CD14-positive monocyte (primary cell): Measurements from ENCODE around the gene SYTL3. TPM values are rescaled to one million over a fixed set of nuclear protein-coding genes. Genes with fewer than 3 reads are reported as not detected.
A peak's percentile ranks its signal among the peaks of the same experiment; 100 is the strongest.

Source experiments
- DNase-seq, 3 donors: peaks; one replicate each; pipeline ENCODE4 v3.0.0-alpha.2; 2011 to 2022
- H2AFZ ChIP-seq: 2 replicates; pipeline ENCODE4 v1.6.0; 2012; ENCODE audit warnings: mild to moderate bottlenecking, low read depth, low read length, inconsistent platforms; ENCODE audit not compliant: insufficient read depth, poor library complexity, severe bottlenecking
- H3K27ac ChIP-seq, 2 donors: 1 replicate in 1 of 2; 2 replicates in 1 of 2; pipeline ENCODE4 v1.5.1; 2012 to 2013; ENCODE audit warnings: low read length in 2 of 2, control low read depth in 1 of 2, inconsistent platforms in 1 of 2, low read depth in 1 of 2, mild to moderate bottlenecking in 1 of 2
- H3K27me3 ChIP-seq, 2 donors: one replicate each; pipeline versions ENCODE4 v1.6.0 to v1.6.1; 2011 to 2013; ENCODE audit warnings: low read length in 2 of 2; ENCODE audit not compliant: control insufficient read depth in 2 of 2, insufficient read depth in 2 of 2
- H3K36me3 ChIP-seq, 2 donors: replicated peaks in 1 of 2; 1 replicate in 1 of 2; 2 replicates in 1 of 2; pipeline versions ENCODE4 v1.5.1 to v1.6.1; 2012 to 2013; ENCODE audit warnings: low read length in 2 of 2, control low read depth in 1 of 2, inconsistent platforms in 1 of 2, mild to moderate bottlenecking in 1 of 2; ENCODE audit not compliant: insufficient read depth in 2 of 2, control insufficient read depth in 1 of 2
- H3K4me1 ChIP-seq, 2 donors: 1 replicate in 1 of 2; 2 replicates in 1 of 2; pipeline versions ENCODE4 v1.5.1 to v1.6.1; 2012 to 2013; ENCODE audit warnings: low read length in 2 of 2, control low read depth in 1 of 2, inconsistent platforms in 1 of 2, mild to moderate bottlenecking in 1 of 2, moderate library complexity in 1 of 2; ENCODE audit not compliant: insufficient read depth in 2 of 2, control insufficient read depth in 1 of 2
- H3K4me2 ChIP-seq: replicated peaks from 2 replicates; pipeline ENCODE3; 2012; ENCODE audit warnings: low read length, moderate library complexity, mild to moderate bottlenecking; ENCODE audit not compliant: poor library complexity, severe bottlenecking; ENCODE audit errors: extremely low read depth
- H3K4me3 ChIP-seq, 3 experiments: fragments of 200-600 bp in 1 of 3; sonication (generic) in 1 of 3; replicated peaks in 1 of 3; 1 replicate in 2 of 3; 2 replicates in 1 of 3; pipeline ENCODE4 v1.5.1; 2011 to 2013; ENCODE audit warnings: low read length in 3 of 3, mild to moderate bottlenecking in 3 of 3, control low read depth in 2 of 3, low read depth in 2 of 3, inconsistent platforms in 1 of 3, moderate library complexity in 1 of 3
- H3K79me2 ChIP-seq: 2 replicates; pipeline ENCODE4 v1.6.0; 2012; ENCODE audit warnings: mild to moderate bottlenecking, control low read depth, inconsistent platforms, low read length, moderate library complexity; ENCODE audit not compliant: insufficient read depth
- H3K9ac ChIP-seq: 2 replicates; pipeline ENCODE4 v1.6.0; 2017; ENCODE audit warnings: low read length, mild to moderate bottlenecking; ENCODE audit not compliant: insufficient read depth, poor library complexity, severe bottlenecking
- H3K9me3 ChIP-seq, 2 donors: replicated peaks in 1 of 2; 1 replicate in 1 of 2; 2 replicates in 1 of 2; pipeline versions ENCODE4 v1.5.1 to v1.6.1; 2012 to 2013; ENCODE audit warnings: low read length in 2 of 2, control low read depth in 1 of 2; ENCODE audit not compliant: control insufficient read depth in 1 of 2, insufficient read depth in 1 of 2
- H4K20me1 ChIP-seq: 2 replicates; pipeline ENCODE4 v1.6.0; 2012; ENCODE audit warnings: mild to moderate bottlenecking, low read length, control low read depth, moderate library complexity; ENCODE audit not compliant: insufficient read depth
- H3K27ac Mint-ChIP-seq, 7 donors: one replicate each; pipeline ENCODE4 v1.8.0; 2020; ENCODE audit warnings: mild to moderate bottlenecking in 7 of 7, mixed read lengths in 7 of 7, moderate library complexity in 6 of 7, inconsistent platforms in 2 of 7
- H3K27me3 Mint-ChIP-seq, 3 donors: one replicate each; pipeline ENCODE4 v1.8.0; 2021 to 2022; ENCODE audit warnings: low read depth in 3 of 3, mild to moderate bottlenecking in 3 of 3, mixed read lengths in 3 of 3, moderate library complexity in 3 of 3, inconsistent platforms in 1 of 3
- H3K36me3 Mint-ChIP-seq, 2 donors: one replicate each; pipeline ENCODE4 v1.8.0; 2020; ENCODE audit warnings: mixed read lengths in 2 of 2, inconsistent platforms in 1 of 2, mild to moderate bottlenecking in 1 of 2
- H3K4me1 Mint-ChIP-seq: one replicate; pipeline ENCODE4 v1.8.0; 2020; ENCODE audit warnings: mild to moderate bottlenecking, mixed read lengths
- H3K4me3 Mint-ChIP-seq, 2 donors: one replicate each; pipeline ENCODE4 v1.8.0; 2020; ENCODE audit warnings: mild to moderate bottlenecking in 2 of 2, mixed read lengths in 2 of 2, moderate library complexity in 1 of 2
- H3K9me3 Mint-ChIP-seq, 7 donors: one replicate each; pipeline ENCODE4 v1.8.0; 2020 to 2022; ENCODE audit warnings: mixed read lengths in 7 of 7, mild to moderate bottlenecking in 6 of 7, moderate library complexity in 6 of 7, inconsistent platforms in 2 of 7
- WGBS: methylation state at CpG from one replicate; pipeline ENCODE4 v1.1.5; 2013; ENCODE audit warnings: missing lambda C conversion rate; ENCODE audit not compliant: insufficient coverage; 5-methylcytosine and 5-hydroxymethylcytosine counted together
- intact Hi-C, 2 donors: fragments of 100-400 bp; cut with micrococcal nuclease; formaldehyde crosslinking; loops; one replicate each; pipeline versions ENCODE4 v1.15.0 to v1.15.1; 2023
- polyA plus RNA-seq, 3 donors: library from polyadenylated mRNA; depleted of rRNA in 1 of 3; unstranded in 2 of 3; stranded (reverse) in 1 of 3; fragments of 300-500 nt in 2 of 3; fragments of >200 nt in 1 of 3; fragmentation: Illumina TruSeq in 2 of 3; gene quantifications; 1 replicate in 2 of 3; 2 replicates in 1 of 3; pipeline ENCODE4 v1.2.3, GENCODE V29; 2012 to 2021
- TF ChIP-seq, protein P1 (sequence below): fragments of 200-600 bp; IDR thresholded peaks from one replicate; pipeline ENCODE4 v1.8.0; 2022; ENCODE audit warnings: antibody characterized with exemption, mild to moderate bottlenecking

Gene SYTL3
- polyA plus RNA-seq, 3 donors = 14.6 to 18.7 (median 14.8) TPM

DNA sequence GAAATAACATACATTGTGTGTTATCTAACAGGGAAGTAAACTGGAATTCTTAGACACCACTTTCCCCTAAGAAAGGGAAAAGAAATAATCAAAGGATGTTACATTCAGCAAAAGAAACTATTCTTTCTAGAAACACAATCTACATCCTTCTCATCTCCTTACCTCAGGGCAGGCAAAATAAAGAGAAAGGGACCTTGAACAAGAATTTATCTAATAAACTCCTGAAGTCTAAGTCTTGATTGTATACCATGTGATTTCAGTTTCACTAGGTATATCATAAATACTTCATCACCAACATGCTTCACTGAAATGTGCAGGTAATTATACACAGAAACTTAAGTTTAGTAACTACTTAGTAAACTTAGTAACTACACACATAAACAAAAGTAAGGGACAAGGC, 154.4 kb downstream of the SYTL3 start:
- Histone ChIP-seq H3K4me3 (peak overlapping the region in 1 of 3 experiments; percentile 10), H3K27me3 (no peaks in the 10 kb centered on the region), H3K27ac (peak overlapping the region in 1 of 2 donors; percentile 11), H3K9ac (no peak overlapping the region), H4K20me1 (peaks cover 95% of the 10 kb centered on the region), H3K36me3 (peaks cover 10 to 46% of the 10 kb centered on the region in 2 donors), H3K9me3 (no peaks in the 10 kb centered on the region), H3K4me2 (peak overlapping the region; percentile 25), H3K79me2 (peaks cover 95% of the 10 kb centered on the region), H2AFZ (no peak overlapping the region), H3K4me1 (peaks cover 8 to 18% of the 10 kb centered on the region in 2 donors)
- peak overlapping the region in 1 of 2 donors; percentile 12 for H3K4me3 Mint-ChIP-seq
- peaks cover 42% of the 10 kb centered on the region for H3K4me1 Mint-ChIP-seq
- no peaks in the 10 kb centered on the region for H3K9me3 Mint-ChIP-seq
- peaks cover 51 to 54% of the 10 kb centered on the region in 2 donors for H3K36me3 Mint-ChIP-seq
- intact Hi-C loops = no loop called here
- no peak for DNase-seq
- no peaks in the 10 kb centered on the region for H3K27me3 Mint-ChIP-seq
- H3K27ac Mint-ChIP-seq = peak overlapping the region in 4 of 7 donors; percentile 57 to 86 (median 76)
- TF ChIP-seq, protein P1, sequence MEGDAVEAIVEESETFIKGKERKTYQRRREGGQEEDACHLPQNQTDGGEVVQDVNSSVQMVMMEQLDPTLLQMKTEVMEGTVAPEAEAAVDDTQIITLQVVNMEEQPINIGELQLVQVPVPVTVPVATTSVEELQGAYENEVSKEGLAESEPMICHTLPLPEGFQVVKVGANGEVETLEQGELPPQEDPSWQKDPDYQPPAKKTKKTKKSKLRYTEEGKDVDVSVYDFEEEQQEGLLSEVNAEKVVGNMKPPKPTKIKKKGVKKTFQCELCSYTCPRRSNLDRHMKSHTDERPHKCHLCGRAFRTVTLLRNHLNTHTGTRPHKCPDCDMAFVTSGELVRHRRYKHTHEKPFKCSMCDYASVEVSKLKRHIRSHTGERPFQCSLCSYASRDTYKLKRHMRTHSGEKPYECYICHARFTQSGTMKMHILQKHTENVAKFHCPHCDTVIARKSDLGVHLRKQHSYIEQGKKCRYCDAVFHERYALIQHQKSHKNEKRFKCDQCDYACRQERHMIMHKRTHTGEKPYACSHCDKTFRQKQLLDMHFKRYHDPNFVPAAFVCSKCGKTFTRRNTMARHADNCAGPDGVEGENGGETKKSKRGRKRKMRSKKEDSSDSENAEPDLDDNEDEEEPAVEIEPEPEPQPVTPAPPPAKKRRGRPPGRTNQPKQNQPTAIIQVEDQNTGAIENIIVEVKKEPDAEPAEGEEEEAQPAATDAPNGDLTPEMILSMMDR = no peak

DNA sequence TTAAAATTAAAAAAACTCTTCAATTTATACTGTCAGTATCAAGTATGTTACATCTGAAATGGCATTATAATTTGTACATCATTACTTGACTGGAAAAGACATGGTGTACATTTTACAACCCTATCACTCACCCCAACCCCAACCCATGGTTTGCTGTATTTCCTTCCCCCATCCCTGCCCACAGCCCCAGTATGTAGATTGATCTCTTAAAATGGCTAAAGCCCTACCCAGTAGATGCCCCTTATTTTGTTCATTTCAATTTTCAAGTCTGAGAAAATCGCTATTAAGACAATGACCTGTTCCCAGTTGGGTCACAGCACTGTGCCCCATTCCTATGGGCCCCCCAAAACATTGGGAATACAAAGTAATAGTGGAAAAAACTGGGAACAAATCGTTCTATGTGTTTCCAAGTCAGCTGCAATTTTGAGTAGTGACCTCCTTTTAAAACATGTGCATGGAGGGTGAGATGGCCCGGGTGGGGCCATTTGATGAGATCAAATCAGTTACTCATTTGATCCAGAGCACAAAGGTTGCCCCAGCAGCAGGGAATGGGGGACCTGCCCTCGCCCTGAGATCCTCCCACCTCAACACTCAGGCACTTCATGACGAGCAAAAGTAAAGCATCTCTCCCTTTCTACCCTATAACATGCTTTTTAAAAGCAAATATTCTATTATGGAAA, 156.0 kb downstream of the SYTL3 start:
- H3K79me2 ChIP-seq = peaks cover 95% of the 10 kb centered on the region
- Mint-ChIP-seq H3K27me3 (no peaks in the 10 kb centered on the region), H3K4me1 (peaks cover 50% of the 10 kb centered on the region), H3K27ac (peak overlapping the region in 3 of 7 donors; percentile 12 to 19 (median 13)), H3K4me3 (no peak overlapping the region), H3K9me3 (no peaks in the 10 kb centered on the region), H3K36me3 (peaks cover 59 to 64% of the 10 kb centered on the region in 2 donors)
- intact Hi-C loops = no loop called here
- H3K4me3 ChIP-seq = no peak overlapping the region
- no CpG with 5 or more reads among the region's 5 CpGs for WGBS
- H3K9me3 ChIP-seq = no peaks in the 10 kb centered on the region
- peaks cover 15 to 56% of the 10 kb centered on the region in 2 donors for H3K36me3 ChIP-seq
- H3K9ac ChIP-seq = no peak overlapping the region
- no peak for DNase-seq
- no peak overlapping the region for H3K27ac ChIP-seq
- TF ChIP-seq, protein P1 = no peak
- peaks cover 8 to 31% of the 10 kb centered on the region in 2 donors for H3K4me1 ChIP-seq
- peaks cover 95% of the 10 kb centered on the region for H4K20me1 ChIP-seq
- H2AFZ ChIP-seq = no peak overlapping the region
- no peak overlapping the region for H3K4me2 ChIP-seq
- H3K27me3 ChIP-seq = no peaks in the 10 kb centered on the region
